Measurements from ENCODE around the gene ABHD12. TPM values are rescaled to one million over a fixed set of nuclear protein-coding genes. Genes with fewer than 3 reads are reported as not detected.

Gene ABHD12
- total RNA-seq, 2 experiments from 2014 or later: 13.4 to 17.0 TPM

GRCh38 chr20:25252686-25253421 lies 137.8 kb downstream of the ABHD12 start:
- no peaks in the 10 kb centered on the region for H3K9me3 ChIP-seq (ENCODE audit: control insufficient read depth in 1 of 2, insufficient read depth in 1 of 2, low read length in 2 of 2)
- TF ChIP-seq, protein P1, sequence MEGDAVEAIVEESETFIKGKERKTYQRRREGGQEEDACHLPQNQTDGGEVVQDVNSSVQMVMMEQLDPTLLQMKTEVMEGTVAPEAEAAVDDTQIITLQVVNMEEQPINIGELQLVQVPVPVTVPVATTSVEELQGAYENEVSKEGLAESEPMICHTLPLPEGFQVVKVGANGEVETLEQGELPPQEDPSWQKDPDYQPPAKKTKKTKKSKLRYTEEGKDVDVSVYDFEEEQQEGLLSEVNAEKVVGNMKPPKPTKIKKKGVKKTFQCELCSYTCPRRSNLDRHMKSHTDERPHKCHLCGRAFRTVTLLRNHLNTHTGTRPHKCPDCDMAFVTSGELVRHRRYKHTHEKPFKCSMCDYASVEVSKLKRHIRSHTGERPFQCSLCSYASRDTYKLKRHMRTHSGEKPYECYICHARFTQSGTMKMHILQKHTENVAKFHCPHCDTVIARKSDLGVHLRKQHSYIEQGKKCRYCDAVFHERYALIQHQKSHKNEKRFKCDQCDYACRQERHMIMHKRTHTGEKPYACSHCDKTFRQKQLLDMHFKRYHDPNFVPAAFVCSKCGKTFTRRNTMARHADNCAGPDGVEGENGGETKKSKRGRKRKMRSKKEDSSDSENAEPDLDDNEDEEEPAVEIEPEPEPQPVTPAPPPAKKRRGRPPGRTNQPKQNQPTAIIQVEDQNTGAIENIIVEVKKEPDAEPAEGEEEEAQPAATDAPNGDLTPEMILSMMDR (IDR thresholded peaks at IDR 0.05): no peak
- no peaks in the 10 kb centered on the region for H3K36me3 ChIP-seq (ENCODE audit: insufficient read depth, low read length)
- no peaks in the 10 kb centered on the region for H3K9me3 Mint-ChIP-seq
- no peak for DNase-seq
- H3K27me3 Mint-ChIP-seq: no peaks in the 10 kb centered on the region
- H3K36me3 Mint-ChIP-seq (ENCODE audit: low read depth): peaks cover 23% of the 10 kb centered on the region
- intact Hi-C loops (cut with DNase I, micrococcal nuclease): loop anchor here in 1 of 2 experiments (5.0 kb wide), 1 partner anchor 166 kb away; no protein-coding TSS in a partner anchor
- ATAC-seq (ENCODE audit: poor library complexity): no peak
- CTCF ChIA-PET: interaction anchor here (1.0 kb wide), 1 partner anchor 167 kb away, joined by 3 read pairs; no protein-coding TSS in a partner anchor
- H3K27ac Mint-ChIP-seq: peak overlapping the region; percentile 37
- H3K4me1 Mint-ChIP-seq (ENCODE audit: low read depth): peaks cover 67% of the 10 kb centered on the region
- H3K27me3 ChIP-seq (ENCODE audit: control insufficient read depth in 1 of 2, insufficient read depth in 2 of 2, low read length in 2 of 2): no peaks in the 10 kb centered on the region
- peaks cover 19% of the 10 kb centered on the region for H3K4me1 ChIP-seq (ENCODE audit: insufficient read depth, low read length)
- no peak overlapping the region for H3K27ac ChIP-seq (ENCODE audit: low read depth in 1 of 2, low read length in 2 of 2)
- POLR2A ChIA-PET: no interaction called here
- no peak overlapping the region for H3K4me3 ChIP-seq (ENCODE audit: low read length)
- peak overlapping the region; percentile 48 for H3K4me3 Mint-ChIP-seq

GRCh38 chr20:25252230-25252651 lies 138.4 kb downstream of the ABHD12 start:
- Mint-ChIP-seq H3K27me3 (no peaks in the 10 kb centered on the region), H3K4me3 (no peak overlapping the region), H3K27ac (peak overlapping the region; percentile 37), H3K4me1 (ENCODE audit: low read depth) (peaks cover 63% of the 10 kb centered on the region), H3K9me3 (no peaks in the 10 kb centered on the region), H3K36me3 (ENCODE audit: low read depth) (peaks cover 23% of the 10 kb centered on the region)
- ChIA-PET CTCF (no interaction called here), POLR2A (no interaction called here)
- no peaks in the 10 kb centered on the region for H3K9me3 ChIP-seq (ENCODE audit: control insufficient read depth in 1 of 2, insufficient read depth in 1 of 2, low read length in 2 of 2)
- no peaks in the 10 kb centered on the region for H3K27me3 ChIP-seq (ENCODE audit: control insufficient read depth in 1 of 2, insufficient read depth in 2 of 2, low read length in 2 of 2)
- intact Hi-C loops (cut with DNase I, micrococcal nuclease): loop anchor here in 1 of 2 experiments (5.0 kb wide), 1 partner anchor 165 kb away; no protein-coding TSS in a partner anchor
- ATAC-seq (ENCODE audit: poor library complexity) (no peak), DNase-seq (no peak)
- no peak overlapping the region for H3K4me3 ChIP-seq (ENCODE audit: low read length)
- TF ChIP-seq, protein P1 (IDR thresholded peaks at IDR 0.05): no peak
- no peak overlapping the region for H3K27ac ChIP-seq (ENCODE audit: low read depth in 1 of 2, low read length in 2 of 2)
- no peaks in the 10 kb centered on the region for H3K36me3 ChIP-seq (ENCODE audit: insufficient read depth, low read length)
- peaks cover 22% of the 10 kb centered on the region for H3K4me1 ChIP-seq (ENCODE audit: insufficient read depth, low read length)

DNA sequence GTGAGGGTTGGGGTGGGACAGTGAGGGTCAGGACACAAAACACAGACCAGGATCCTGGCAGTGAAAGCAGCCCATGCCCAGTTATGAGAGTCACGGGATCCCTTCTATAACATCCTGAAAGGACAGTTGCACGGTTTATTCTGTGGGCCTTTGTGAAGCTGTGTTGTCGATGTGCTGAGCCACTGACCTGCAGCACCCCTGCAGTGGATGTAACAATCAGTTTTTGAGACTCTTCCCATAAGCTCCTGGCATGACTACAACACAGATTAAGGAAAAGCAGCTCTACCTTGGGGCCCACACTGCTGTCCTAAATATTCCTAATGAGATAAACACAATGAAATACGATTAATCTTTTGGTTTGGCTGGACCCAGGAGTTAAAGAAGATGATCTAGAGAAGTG lies 139.1 kb downstream of the ABHD12 start:
- no peak for ATAC-seq (ENCODE audit: poor library complexity)
- Mint-ChIP-seq H3K27me3 (no peaks in the 10 kb centered on the region), H3K9me3 (no peaks in the 10 kb centered on the region), H3K27ac (peak overlapping the region; percentile 37), H3K4me3 (peak overlapping the region; percentile 28), H3K4me1 (ENCODE audit: low read depth) (peaks cover 67% of the 10 kb centered on the region), H3K36me3 (ENCODE audit: low read depth) (peaks cover 28% of the 10 kb centered on the region)
- Histone ChIP-seq H3K27ac (ENCODE audit: low read depth in 1 of 2, low read length in 2 of 2) (no peak overlapping the region), H3K4me1 (ENCODE audit: insufficient read depth, low read length) (peaks cover 29% of the 10 kb centered on the region), H3K9me3 (ENCODE audit: control insufficient read depth in 1 of 2, insufficient read depth in 1 of 2, low read length in 2 of 2) (no peaks in the 10 kb centered on the region), H3K36me3 (ENCODE audit: insufficient read depth, low read length) (no peaks in the 10 kb centered on the region), H3K4me3 (ENCODE audit: low read length) (no peak overlapping the region), H3K27me3 (ENCODE audit: control insufficient read depth in 1 of 2, insufficient read depth in 2 of 2, low read length in 2 of 2) (no peaks in the 10 kb centered on the region)
- DNase-seq: no peak
- intact Hi-C loops (cut with DNase I, micrococcal nuclease): loop anchor here in 1 of 2 experiments (5.0 kb wide), 1 partner anchor 164 kb away; no protein-coding TSS in a partner anchor
- ChIA-PET CTCF (interaction anchor here (0.6 kb wide), 1 partner anchor 14 kb away, joined by 4 read pairs; no protein-coding TSS in a partner anchor), POLR2A (interaction anchor here (1.2 to 2.1 kb wide), 2 partner anchors 9 to 258 kb away, joined by 3 to 14 read pairs; partner anchors contain the start of gene APMAP)
- TF ChIP-seq, protein P1 (IDR thresholded peaks at IDR 0.05): no peak
